Gastrocnemius medialis (tissue), 4 donors: ENCODE measurements around the gene PITPNM2.

Source experiments
- POLR2A ChIP-seq, 2 donors: fragments of 450-650 bp; IDR thresholded peaks; one replicate each; pipeline ENCODE4 v1.6.1; 2017; ENCODE audit warnings: antibody characterized with exemption in 2 of 2, mild to moderate bottlenecking in 2 of 2, moderate library complexity in 2 of 2
- TF ChIP-seq, protein P1 (sequence below), 5 experiments: fragments of 450-650 bp in 3 of 5; fragments of 200-600 bp in 2 of 5; sonication (generic) in 2 of 5; IDR thresholded peaks in 4 of 5; conservative IDR thresholded peaks in 1 of 5; 1 replicate in 4 of 5; 2 replicates in 1 of 5; pipeline ENCODE4 v1.5.1; 2016 to 2019; ENCODE audit warnings: antibody characterized with exemption in 5 of 5, mild to moderate bottlenecking in 3 of 5, moderate library complexity in 3 of 5

GRCh38 chr12:123151457-123152454, 866 bp upstream of the PITPNM2 start:
- no peak for TF ChIP-seq POLR2A (IDR thresholded peaks at IDR 0.05)
- TF ChIP-seq, protein P1, sequence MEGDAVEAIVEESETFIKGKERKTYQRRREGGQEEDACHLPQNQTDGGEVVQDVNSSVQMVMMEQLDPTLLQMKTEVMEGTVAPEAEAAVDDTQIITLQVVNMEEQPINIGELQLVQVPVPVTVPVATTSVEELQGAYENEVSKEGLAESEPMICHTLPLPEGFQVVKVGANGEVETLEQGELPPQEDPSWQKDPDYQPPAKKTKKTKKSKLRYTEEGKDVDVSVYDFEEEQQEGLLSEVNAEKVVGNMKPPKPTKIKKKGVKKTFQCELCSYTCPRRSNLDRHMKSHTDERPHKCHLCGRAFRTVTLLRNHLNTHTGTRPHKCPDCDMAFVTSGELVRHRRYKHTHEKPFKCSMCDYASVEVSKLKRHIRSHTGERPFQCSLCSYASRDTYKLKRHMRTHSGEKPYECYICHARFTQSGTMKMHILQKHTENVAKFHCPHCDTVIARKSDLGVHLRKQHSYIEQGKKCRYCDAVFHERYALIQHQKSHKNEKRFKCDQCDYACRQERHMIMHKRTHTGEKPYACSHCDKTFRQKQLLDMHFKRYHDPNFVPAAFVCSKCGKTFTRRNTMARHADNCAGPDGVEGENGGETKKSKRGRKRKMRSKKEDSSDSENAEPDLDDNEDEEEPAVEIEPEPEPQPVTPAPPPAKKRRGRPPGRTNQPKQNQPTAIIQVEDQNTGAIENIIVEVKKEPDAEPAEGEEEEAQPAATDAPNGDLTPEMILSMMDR (IDR thresholded peaks at IDR 0.05 in 4 of 5, conservative IDR thresholded peaks at IDR 0.05 in 1 of 5), result no peak
